RWPE1 (cell line): Measurements from ENCODE around the gene ADAMTSL2.

Source experiments
- CTCF ChIA-PET: fragments of 350-600 bp; sonication (Branson Sonifier 250); formaldehyde crosslinking; extraction: SDS; loops from one replicate; lab custom pipeline; 2021; lab: Yijun Ruan, JAX
- POLR2A ChIA-PET: fragments of 400-600 bp; formaldehyde crosslinking; extraction: SDS; loops from one replicate; lab custom pipeline; 2020; ENCODE audit warnings: antibody characterized with exemption; ENCODE audit not compliant: low non-redundant PET; lab: Yijun Ruan, JAX
- DNase-seq: peaks from one replicate; pipeline ENCODE4 v3.0.0; 2012; ENCODE audit warnings: low spot score
- H3K27ac ChIP-seq: fragments of 450-650 bp; 2 replicates; pipeline ENCODE4 v1.5.1; 2017
- TF ChIP-seq, protein P1 (sequence below): fragments of 450-650 bp; conservative IDR thresholded peaks from 2 replicates; pipeline ENCODE4 v1.5.1; 2017; ENCODE audit warnings: low read depth, mild to moderate bottlenecking

ADAMTSL2 gene

GRCh38 chr9:133508046-133508445, 26.5 kb upstream of the ADAMTSL2 start:
- ChIA-PET CTCF (no interaction called here), POLR2A (no interaction called here)
- DNase-seq = no peak
- TF ChIP-seq, protein P1, sequence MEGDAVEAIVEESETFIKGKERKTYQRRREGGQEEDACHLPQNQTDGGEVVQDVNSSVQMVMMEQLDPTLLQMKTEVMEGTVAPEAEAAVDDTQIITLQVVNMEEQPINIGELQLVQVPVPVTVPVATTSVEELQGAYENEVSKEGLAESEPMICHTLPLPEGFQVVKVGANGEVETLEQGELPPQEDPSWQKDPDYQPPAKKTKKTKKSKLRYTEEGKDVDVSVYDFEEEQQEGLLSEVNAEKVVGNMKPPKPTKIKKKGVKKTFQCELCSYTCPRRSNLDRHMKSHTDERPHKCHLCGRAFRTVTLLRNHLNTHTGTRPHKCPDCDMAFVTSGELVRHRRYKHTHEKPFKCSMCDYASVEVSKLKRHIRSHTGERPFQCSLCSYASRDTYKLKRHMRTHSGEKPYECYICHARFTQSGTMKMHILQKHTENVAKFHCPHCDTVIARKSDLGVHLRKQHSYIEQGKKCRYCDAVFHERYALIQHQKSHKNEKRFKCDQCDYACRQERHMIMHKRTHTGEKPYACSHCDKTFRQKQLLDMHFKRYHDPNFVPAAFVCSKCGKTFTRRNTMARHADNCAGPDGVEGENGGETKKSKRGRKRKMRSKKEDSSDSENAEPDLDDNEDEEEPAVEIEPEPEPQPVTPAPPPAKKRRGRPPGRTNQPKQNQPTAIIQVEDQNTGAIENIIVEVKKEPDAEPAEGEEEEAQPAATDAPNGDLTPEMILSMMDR = no peak
- H3K27ac ChIP-seq = no peak overlapping the region

- DNase-seq = peak; percentile 48
- POLR2A ChIA-PET = no interaction called here
Observed at GRCh38 chr9:133509179-133510083, 25.1 kb upstream of the ADAMTSL2 start.

DNA sequence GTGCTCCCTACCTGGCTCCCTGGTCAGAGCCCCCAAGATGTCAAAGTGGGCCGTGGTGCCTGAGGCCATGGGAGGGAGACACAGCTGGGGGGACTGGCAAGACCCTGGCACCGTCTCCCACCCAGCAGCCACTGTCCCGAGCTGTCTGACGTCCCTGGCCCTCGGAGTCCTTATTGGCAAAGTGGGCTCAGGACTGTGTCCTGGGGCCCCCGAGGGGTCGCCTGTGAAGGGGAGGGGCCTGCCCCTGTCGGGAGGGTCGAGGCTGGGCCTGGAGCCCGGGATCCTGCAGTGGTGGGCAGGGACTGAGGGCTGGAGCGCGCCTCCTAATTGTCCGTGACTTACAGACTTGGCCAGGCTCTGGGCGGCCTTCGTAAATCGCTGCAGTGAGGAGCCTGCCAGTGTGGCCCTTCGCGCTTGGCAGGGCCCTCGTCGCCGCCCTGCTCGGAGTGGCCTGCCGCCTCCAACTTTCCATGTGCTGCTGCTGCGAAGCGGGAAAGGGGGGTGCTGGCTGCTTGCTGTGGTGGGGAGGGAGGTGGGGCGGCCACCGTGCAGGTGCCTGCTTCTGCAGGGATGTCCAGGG, 23.5 kb upstream of the ADAMTSL2 start:
- DNase-seq = no peak
- CTCF ChIA-PET = interaction anchor here (0.6 kb wide), 1 partner anchor 15 kb away, joined by 3 read pairs; no protein-coding TSS in a partner anchor
- TF ChIP-seq, protein P1 = no peak
- peak overlapping the region; percentile 85 for H3K27ac ChIP-seq
- POLR2A ChIA-PET = no interaction called here

More at GRCh38 chr9:133509179-133510083, 25.1 kb upstream of the ADAMTSL2 start:
- peak overlapping the region; percentile 85 for H3K27ac ChIP-seq
- TF ChIP-seq, protein P1 = no peak
- CTCF ChIA-PET = interaction anchor here (0.5 to 1.5 kb wide), 7 partner anchors 11 to 1650 kb away, joined by 3 to 6 read pairs (median 4); no protein-coding TSS in a partner anchor

DNA sequence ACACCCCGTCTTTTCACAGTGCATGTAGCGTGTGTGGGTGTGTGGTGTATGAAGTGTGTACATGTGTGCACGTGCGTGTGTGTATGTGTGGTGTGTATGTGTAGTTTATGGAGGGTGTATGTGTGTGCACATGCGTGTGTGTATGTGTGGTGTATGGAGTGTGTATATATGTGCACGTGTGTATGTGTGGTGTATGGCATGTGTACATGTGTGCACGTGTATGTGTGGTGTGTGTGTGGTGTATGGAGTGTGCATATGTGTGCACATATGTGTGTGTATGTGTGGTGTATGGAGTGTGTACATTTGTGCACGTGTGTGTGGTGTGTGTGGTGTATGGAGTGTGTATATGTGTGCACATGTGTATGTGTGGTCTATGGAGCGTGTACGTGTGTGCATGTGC, 22.9 kb upstream of the ADAMTSL2 start:
- ChIA-PET POLR2A (no interaction called here), CTCF (no interaction called here)
- TF ChIP-seq, protein P1 = no peak
- DNase-seq = no peak
- H3K27ac ChIP-seq = peak overlapping the region; percentile 85

DNA sequence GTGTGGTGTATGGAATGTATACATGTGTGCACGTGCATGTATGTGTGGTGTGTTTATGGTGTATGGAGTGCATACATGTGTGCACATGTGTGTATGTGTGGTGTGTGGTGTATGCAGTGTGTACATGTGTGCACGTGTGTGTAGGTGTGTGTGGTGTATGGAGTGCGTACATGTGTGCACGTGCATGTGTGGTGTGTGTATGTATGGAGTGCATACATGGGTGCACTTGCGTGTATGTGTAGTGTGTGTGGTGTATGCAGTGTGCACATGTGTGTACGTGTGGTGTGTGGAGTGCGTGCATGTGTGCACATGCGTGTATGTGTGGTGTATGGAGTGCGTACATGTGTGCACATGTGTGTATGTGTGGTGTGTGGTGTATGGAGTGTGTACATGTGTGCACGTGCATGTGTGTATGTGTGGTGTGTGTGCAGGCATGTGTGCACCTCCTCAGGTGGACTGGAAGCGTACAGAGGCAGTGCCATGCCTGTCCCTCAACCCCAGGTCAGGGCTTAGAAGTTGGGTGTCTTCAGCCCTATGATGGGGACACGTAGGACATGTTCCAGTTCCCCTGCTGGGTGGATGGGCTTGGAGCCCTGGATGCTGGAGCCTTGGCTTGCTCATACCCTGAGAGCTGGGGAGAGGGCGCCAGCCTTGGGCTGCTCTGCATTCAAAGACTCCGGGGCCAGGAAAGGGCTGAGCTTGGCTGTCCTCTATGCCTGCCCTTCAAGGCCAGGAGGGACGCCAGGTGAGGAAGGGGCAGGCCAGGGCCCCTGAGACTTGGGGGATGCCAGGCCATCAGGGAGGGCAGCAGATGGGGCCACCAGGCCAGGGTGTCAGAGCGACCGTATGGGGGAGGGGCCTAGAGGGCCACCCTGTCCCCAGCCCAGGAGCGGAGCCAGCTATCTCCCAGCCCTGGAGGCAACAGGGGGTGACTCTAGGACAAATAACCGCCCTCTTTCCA, 22.0 kb upstream of the ADAMTSL2 start:
- TF ChIP-seq, protein P1 = no peak
- POLR2A ChIA-PET = no interaction called here
- no peak for DNase-seq
- CTCF ChIA-PET = no interaction called here
- peak overlapping the region; percentile 49 for H3K27ac ChIP-seq
